KMS-11 (cell line): ENCODE data around the gene PTPRN2.

Source experiments
- H2AFZ ChIP-seq: fragments of 200-600 bp; sonication (generic); 2 replicates; pipeline ENCODE4 v1.6.1; 2016; ENCODE audit warnings: antibody characterized with exemption, mixed run types, low read depth
- H3K27ac ChIP-seq: fragments of 200-600 bp; sonication (generic); 2 replicates; pipeline ENCODE4 v1.6.1; 2016; ENCODE audit warnings: mild to moderate bottlenecking, mixed run types
- H3K27me3 ChIP-seq: fragments of 200-600 bp; sonication (generic); 2 replicates; pipeline ENCODE4 v1.6.1; 2017; ENCODE audit warnings: mild to moderate bottlenecking, low read depth, mixed run types, moderate library complexity; ENCODE audit not compliant: insufficient read depth
- H3K36me3 ChIP-seq: fragments of 200-600 bp; sonication (generic); 2 replicates; pipeline ENCODE4 v1.6.1; 2017; ENCODE audit warnings: mild to moderate bottlenecking, mixed run types; ENCODE audit not compliant: insufficient read depth
- H3K4me1 ChIP-seq: fragments of 200-600 bp; sonication (generic); 2 replicates; pipeline ENCODE4 v1.6.1; 2016; ENCODE audit warnings: mild to moderate bottlenecking, low read depth, mixed run types; ENCODE audit not compliant: poor library complexity, severe bottlenecking
- H3K4me2 ChIP-seq: fragments of 200-600 bp; sonication (generic); 2 replicates; pipeline ENCODE4 v1.7.0; 2016; ENCODE audit warnings: mild to moderate bottlenecking, mixed run types
- H3K4me3 ChIP-seq: fragments of 200-600 bp; sonication (generic); IDR thresholded peaks from 2 replicates; pipeline ENCODE4 v1.6.1; 2017; ENCODE audit warnings: low read depth, low read length, mixed read lengths; ENCODE audit not compliant: insufficient read depth
- H3K79me2 ChIP-seq: fragments of 200-600 bp; sonication (generic); 2 replicates; pipeline ENCODE4 v1.6.1; 2016; ENCODE audit warnings: low read depth, mixed run types; ENCODE audit not compliant: insufficient read depth
- H3K9ac ChIP-seq: fragments of 200-600 bp; sonication (generic); 2 replicates; pipeline ENCODE4 v1.6.1; 2016; ENCODE audit warnings: mild to moderate bottlenecking, mixed run types
- H4K20me1 ChIP-seq: fragments of 200-600 bp; sonication (generic); 2 replicates; pipeline ENCODE4 v1.6.1; 2016; ENCODE audit warnings: mild to moderate bottlenecking, mixed run types; ENCODE audit not compliant: insufficient read depth
- CTCF ChIP-seq: fragments of 200-600 bp; sonication (generic); conservative IDR thresholded peaks from 2 replicates; pipeline ENCODE4 v1.6.1; 2017; ENCODE audit warnings: low read depth, mild to moderate bottlenecking, antibody characterized with exemption, low read length, moderate library complexity, mixed read lengths

The PTPRN2 gene

DNA sequence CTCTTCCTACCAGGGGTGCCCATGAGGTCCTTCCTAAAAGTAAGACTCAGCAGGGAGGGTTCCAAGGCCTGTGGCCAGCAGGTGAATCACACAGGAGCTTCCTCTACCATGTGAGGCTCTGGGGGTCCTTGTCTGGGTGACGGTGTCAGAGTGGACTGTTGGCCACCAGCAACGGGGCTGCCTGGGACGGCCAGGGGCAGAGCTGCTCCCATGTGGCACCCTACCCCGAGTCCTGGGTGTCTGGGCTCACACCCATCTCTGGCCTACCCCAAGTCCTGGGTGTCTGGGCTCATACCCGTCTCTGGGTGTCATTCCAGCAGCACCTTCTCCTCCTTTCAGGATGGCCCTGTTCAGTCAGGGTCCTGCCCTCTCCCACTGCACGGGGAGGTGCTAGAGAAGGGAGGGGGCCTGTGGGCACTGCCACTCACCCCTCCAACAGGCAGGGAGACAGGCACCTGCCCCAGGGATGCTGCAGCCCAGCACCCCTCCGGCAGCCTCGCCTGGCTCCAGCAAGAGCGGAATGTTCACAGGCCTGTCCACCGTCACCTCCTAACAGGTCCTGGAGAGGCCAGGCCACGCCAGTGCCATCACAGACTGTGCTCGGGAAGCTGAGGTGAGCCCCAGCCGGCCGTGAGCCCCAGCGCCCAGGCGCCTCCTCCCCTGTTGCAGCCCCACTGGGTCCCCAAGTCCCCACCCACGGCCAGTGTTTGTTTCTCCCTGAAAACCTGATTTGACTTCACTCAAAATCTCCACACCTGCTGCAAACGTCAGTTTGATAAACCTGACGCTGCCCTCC, 143.7 kb downstream of the PTPRN2 start:
- TF ChIP-seq CTCF: no peak
- H4K20me1 ChIP-seq: no peaks in the 10 kb centered on the region
- peaks cover 28% of the 10 kb centered on the region; the same call in 1 of the 2 replicates for H3K27me3 ChIP-seq
- H3K27ac ChIP-seq: no peak overlapping the region
- no peak overlapping the region for H3K9ac ChIP-seq
- H3K4me1 ChIP-seq: no peaks in the 10 kb centered on the region
- H3K79me2 ChIP-seq: no peaks in the 10 kb centered on the region
- no peak overlapping the region for H3K4me2 ChIP-seq
- no peak overlapping the region for H3K4me3 ChIP-seq
- H3K36me3 ChIP-seq: no peaks in the 10 kb centered on the region
- H2AFZ ChIP-seq: no peak overlapping the region

DNA sequence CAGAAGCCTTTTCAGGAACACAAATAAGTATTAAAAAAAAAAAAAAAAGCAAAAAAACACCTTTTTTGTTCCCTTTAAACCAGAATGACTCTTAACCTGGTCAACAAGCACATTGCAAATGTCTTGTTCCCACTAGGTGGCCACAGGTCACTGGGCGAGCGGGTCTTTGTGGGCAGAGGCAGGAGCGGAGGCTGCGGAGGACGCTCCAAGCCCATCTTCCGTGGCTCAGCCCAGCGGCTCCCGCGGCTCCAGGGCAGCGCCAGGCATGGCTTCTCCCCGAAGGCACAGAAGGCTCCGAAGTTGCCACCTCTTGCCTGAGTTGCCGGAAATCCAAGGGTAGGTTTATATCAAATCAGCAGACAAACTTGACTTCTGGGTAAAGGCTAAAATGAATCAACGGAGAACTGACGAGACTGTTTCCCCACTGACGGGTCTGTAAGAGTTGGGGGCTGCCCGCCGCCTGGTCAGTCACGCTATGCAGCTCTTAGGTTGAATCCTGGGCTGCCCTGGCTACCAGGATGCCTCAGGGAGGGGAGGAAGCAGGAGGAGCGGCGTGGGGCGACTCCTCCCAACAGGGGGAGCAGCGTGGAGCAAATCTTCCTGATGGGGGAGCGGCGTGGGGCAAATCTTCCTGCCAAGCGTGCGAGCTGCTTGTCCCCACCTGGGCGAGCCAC, 144.5 kb downstream of the PTPRN2 start:
- Histone ChIP-seq H3K27me3 (peaks cover 34% of the 10 kb centered on the region; the same call in 1 of the 2 replicates), H4K20me1 (no peaks in the 10 kb centered on the region), H3K4me3 (no peak overlapping the region), H2AFZ (no peak overlapping the region), H3K9ac (no peak overlapping the region), H3K27ac (no peak overlapping the region), H3K79me2 (no peaks in the 10 kb centered on the region), H3K4me2 (no peak overlapping the region), H3K4me1 (no peaks in the 10 kb centered on the region), H3K36me3 (no peaks in the 10 kb centered on the region)
- TF ChIP-seq CTCF: no peak

DNA sequence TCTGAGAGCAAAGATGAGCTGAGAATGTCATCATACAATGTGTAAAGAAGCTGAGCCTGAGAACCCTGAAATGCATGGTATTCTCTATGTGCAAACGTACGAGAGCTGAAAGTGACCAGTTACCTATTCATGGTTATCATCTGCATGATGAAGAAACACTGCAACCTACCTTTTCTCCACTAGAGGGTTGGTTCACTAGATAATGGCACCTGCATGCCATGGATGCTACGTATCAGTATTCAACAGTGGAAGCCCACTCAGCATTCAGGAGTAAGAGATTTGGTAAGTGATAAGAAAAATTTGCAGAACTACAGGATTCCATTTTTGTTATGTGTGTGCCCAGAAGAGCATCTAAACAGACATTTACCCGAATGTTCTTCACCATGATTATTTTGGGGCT, 145.4 kb downstream of the PTPRN2 start:
- Histone ChIP-seq H3K36me3 (no peaks in the 10 kb centered on the region), H3K4me2 (no peak overlapping the region)
- TF ChIP-seq CTCF: peak; percentile 43; the same call in 1 of the 2 replicates

DNA sequence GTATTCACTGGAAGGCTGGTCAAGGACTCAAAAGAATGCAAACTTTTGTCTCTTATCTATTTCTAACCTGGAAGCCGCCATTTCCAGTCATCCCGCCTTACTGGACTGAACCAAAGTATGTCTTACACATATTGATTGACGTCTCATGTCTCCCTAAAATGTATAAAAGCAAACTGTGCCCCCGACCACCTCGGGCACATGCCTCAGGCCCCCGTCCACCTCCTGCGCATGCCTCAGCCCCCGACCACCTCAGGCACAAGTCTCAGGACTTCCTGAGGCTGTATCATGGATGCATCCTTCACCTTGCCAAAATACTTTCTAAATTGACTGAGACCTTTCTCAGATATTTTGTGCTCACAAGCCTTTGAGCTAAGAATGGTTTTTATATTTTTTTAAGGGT, 148.6 kb downstream of the PTPRN2 start:
- Histone ChIP-seq H4K20me1 (no peaks in the 10 kb centered on the region), H3K27me3 (peaks cover 20% of the 10 kb centered on the region; the same call in 1 of the 2 replicates), H3K9ac (no peak overlapping the region), H2AFZ (no peak overlapping the region), H3K36me3 (no peaks in the 10 kb centered on the region), H3K4me3 (no peak overlapping the region), H3K4me1 (no peaks in the 10 kb centered on the region), H3K4me2 (no peak overlapping the region), H3K27ac (no peak overlapping the region), H3K79me2 (no peaks in the 10 kb centered on the region)
- TF ChIP-seq CTCF: no peak

More for the DNA sequence above, 145.4 kb downstream of the PTPRN2 start:
- H3K79me2 ChIP-seq: no peaks in the 10 kb centered on the region
- no peak overlapping the region for H2AFZ ChIP-seq
- no peak overlapping the region for H3K27ac ChIP-seq
- no peak overlapping the region for H3K9ac ChIP-seq
- H3K4me1 ChIP-seq: no peaks in the 10 kb centered on the region
- no peak overlapping the region for H3K4me3 ChIP-seq
- H4K20me1 ChIP-seq: no peaks in the 10 kb centered on the region
- H3K27me3 ChIP-seq: peaks cover 36% of the 10 kb centered on the region; the same call in 1 of the 2 replicates
